ENCODE measurements around the gene PVALB. TPM values are rescaled to one million over a fixed set of nuclear protein-coding genes. Genes with fewer than 3 reads are reported as not detected.

PVALB gene
- total and polyA plus RNA-seq, 8 donors: 0.95 to 4.1 (median 2.1) TPM; not detected in 5

DNA sequence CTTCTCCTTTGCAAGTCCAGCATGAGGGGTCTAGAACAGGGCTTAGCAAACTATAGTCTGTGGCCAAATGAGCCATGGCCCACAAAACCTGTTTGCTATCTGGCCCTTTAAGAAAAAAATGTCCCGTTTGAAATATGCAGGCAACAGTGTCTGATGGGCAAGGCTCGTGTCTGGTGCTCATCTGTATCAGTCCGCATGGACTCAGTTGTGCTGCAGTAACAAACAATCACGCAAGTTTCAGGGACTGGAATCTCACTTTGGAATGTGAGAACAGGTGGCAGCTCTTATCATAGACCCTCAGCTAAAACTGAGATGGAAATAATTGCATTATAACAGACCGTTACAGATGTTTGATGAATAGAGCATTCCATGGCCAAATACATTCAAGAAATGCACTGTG, 19.1 kb upstream of the PVALB start:
- H3K27me3 ChIP-seq: peaks cover 0 to 35% (median 11%) of the 10 kb centered on the region in 3 donors
- no peaks in the 10 kb centered on the region for H3K4me1 ChIP-seq
- no peak for DNase-seq
- no peak overlapping the region for H3K4me3 ChIP-seq
- H3K9me3 ChIP-seq: peaks cover 0 to 4% (median 0%) of the 10 kb centered on the region in 4 donors
- H3K27ac ChIP-seq: no peak overlapping the region
- TF ChIP-seq POLR2AphosphoS5 (IDR thresholded peaks at IDR 0.05) (no peak), EP300 (IDR thresholded peaks at IDR 0.05) (no peak), POLR2A (IDR thresholded peaks at IDR 0.05) (no peak), CTCF (IDR thresholded peaks at IDR 0.05) (no peak)
- intact Hi-C loops (cut with DNase I; ENCODE audit: low total_unique reads): no loop called here
- WGBS, 5 donors: 62 to 69% (median 66%) methylated on average over 5 of the region's 5 CpGs
- no peaks in the 10 kb centered on the region for H3K36me3 ChIP-seq

DNA sequence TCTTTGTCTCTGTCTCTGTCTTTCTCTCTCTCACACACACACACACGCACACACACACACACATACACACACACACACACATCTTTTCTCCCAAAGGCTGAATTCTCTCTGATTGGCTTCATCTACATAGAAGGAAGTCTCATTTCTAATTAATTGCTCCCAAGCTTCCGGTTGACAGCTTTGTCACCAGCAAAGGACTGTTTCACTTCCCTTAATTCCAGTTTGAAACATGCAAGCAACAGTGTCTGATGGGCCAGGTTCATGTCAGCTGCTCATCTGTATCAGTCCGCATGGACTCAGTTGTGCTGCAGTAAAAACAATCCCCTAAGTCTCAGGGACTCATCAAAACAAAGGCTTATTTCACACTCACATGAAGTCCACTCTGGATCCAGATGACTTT, 16.2 kb upstream of the PVALB start:
- H3K4me1 ChIP-seq: no peaks in the 10 kb centered on the region
- WGBS, 5 donors: 67 to 86% (median 85%) methylated on average over 3 of the region's 3 CpGs
- intact Hi-C loops (cut with DNase I; ENCODE audit: low total_unique reads): no loop called here
- no peak overlapping the region for H3K27ac ChIP-seq
- TF ChIP-seq POLR2A (IDR thresholded peaks at IDR 0.05) (no peak), CTCF (IDR thresholded peaks at IDR 0.05) (no peak)
- no peaks in the 10 kb centered on the region for H3K36me3 ChIP-seq
- DNase-seq: no peak
- peaks cover 0 to 4% (median 0%) of the 10 kb centered on the region in 4 donors for H3K9me3 ChIP-seq
- peaks cover 0 to 40% (median 11%) of the 10 kb centered on the region in 3 donors for H3K27me3 ChIP-seq
- no peak overlapping the region for H3K4me3 ChIP-seq

- peaks cover 0 to 40% (median 11%) of the 10 kb centered on the region in 3 donors for H3K27me3 ChIP-seq
- no peak for DNase-seq
- TF ChIP-seq POLR2A (IDR thresholded peaks at IDR 0.05) (no peak), EP300 (IDR thresholded peaks at IDR 0.05) (no peak), CTCF (IDR thresholded peaks at IDR 0.05) (no peak), POLR2AphosphoS5 (IDR thresholded peaks at IDR 0.05) (no peak)
- WGBS, 5 donors: 84 to 93% (median 91%) methylated on average over 3 of the region's 3 CpGs
- no peaks in the 10 kb centered on the region for H3K36me3 ChIP-seq
- H3K27ac ChIP-seq: no peak overlapping the region
- peaks cover 0 to 4% (median 0%) of the 10 kb centered on the region in 4 donors for H3K9me3 ChIP-seq
- no peak overlapping the region for H3K4me3 ChIP-seq
- no peaks in the 10 kb centered on the region for H3K4me1 ChIP-seq
- intact Hi-C loops (cut with DNase I; ENCODE audit: low total_unique reads): no loop called here
Measured at GRCh38 chr22:36831717-36832116, 14.9 kb upstream of the PVALB start.

DNA sequence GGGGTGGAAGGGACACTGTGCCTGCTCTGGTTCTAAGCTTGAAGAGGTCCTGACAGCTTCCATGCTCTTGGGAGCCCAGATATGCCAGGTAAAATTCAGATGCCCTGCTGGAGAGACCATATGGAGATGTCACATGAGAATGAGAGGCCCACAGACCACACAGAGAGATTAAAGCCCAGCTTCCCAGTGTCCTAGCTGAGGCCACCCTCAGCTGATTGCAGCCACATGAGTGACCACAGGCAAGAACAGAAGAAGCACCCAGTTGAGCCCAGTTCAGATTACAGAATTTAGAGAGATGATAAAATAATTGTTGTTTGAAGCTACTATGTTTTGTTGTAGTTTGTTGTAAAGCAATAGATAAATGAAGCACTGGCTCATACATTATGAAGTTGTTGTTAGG, 14.4 kb upstream of the PVALB start:
- no peak for DNase-seq
- Histone ChIP-seq H3K27me3 (peaks cover 0 to 40% (median 11%) of the 10 kb centered on the region in 3 donors), H3K27ac (no peak overlapping the region), H3K4me3 (no peak overlapping the region), H3K4me1 (no peaks in the 10 kb centered on the region), H3K9me3 (peaks cover 0 to 4% (median 0%) of the 10 kb centered on the region in 4 donors), H3K36me3 (no peaks in the 10 kb centered on the region)
- TF ChIP-seq POLR2A (IDR thresholded peaks at IDR 0.05): no peak
- no peak for TF ChIP-seq EP300 (IDR thresholded peaks at IDR 0.05)
- TF ChIP-seq CTCF (IDR thresholded peaks at IDR 0.05): no peak
- no peak for TF ChIP-seq POLR2AphosphoS5 (IDR thresholded peaks at IDR 0.05)
- intact Hi-C loops (cut with DNase I; ENCODE audit: low total_unique reads): no loop called here
